DMS114 treated with DMSO at 0.1 percent for 48 hours (cell line): ENCODE results near the gene TSEN2.

ENCODE experiments used
- DNase-seq: peaks from one replicate; lab custom pipeline; 2025; ENCODE audit not compliant: unreplicated experiment; lab: John Stamatoyannopoulos, UW

Gene TSEN2

GRCh38 chr3:12545473-12545791, 61.2 kb downstream of the TSEN2 start, which contains the start of gene MKRN2OS:
MKRN2OS (minus strand) TSS chr3:12545499; CDS start chr3:12545464, 35 bp downstream.
- DNase-seq, result no peak

- DNase-seq, result no peak
Observed at GRCh38 chr3:12549971-12550760, 65.9 kb downstream of the TSEN2 start.

- peak; percentile 72 for DNase-seq
Observed at GRCh38 chr3:12553921-12554391, 69.7 kb downstream of the TSEN2 start.

- no peak for DNase-seq
Observed at GRCh38 chr3:12556314-12556689, 72.0 kb downstream of the TSEN2 start.

GRCh38 chr3:12556690-12557472, 72.6 kb downstream of the TSEN2 start, which contains the start of gene MKRN2:
MKRN2 (plus strand) TSS chr3:12557087; CDS start chr3:12557151, 64 bp downstream.
- DNase-seq, result peak; percentile 58

- no peak for DNase-seq
Observed at GRCh38 chr3:12557473-12558100, 73.3 kb downstream of the TSEN2 start.

- no peak for DNase-seq
Observed at GRCh38 chr3:12558706-12559105, 74.4 kb downstream of the TSEN2 start.

- DNase-seq, result no peak
Observed at GRCh38 chr3:12559520-12559919, 75.2 kb downstream of the TSEN2 start.

- no peak for DNase-seq
Observed at GRCh38 chr3:12560505-12561190, 76.4 kb downstream of the TSEN2 start.

- no peak for DNase-seq
Observed at GRCh38 chr3:12561397-12561796, 77.1 kb downstream of the TSEN2 start.

GRCh38 chr3:12562451-12562850, 78.2 kb downstream of the TSEN2 start:
- no peak for DNase-seq

GRCh38 chr3:12566976-12567375, 82.7 kb downstream of the TSEN2 start:
- no peak for DNase-seq

GRCh38 chr3:12568747-12569146, 84.5 kb downstream of the TSEN2 start:
- DNase-seq, result no peak

- DNase-seq, result no peak
Observed at GRCh38 chr3:12569836-12570235, 85.6 kb downstream of the TSEN2 start.

- no peak for DNase-seq
Observed at GRCh38 chr3:12571986-12572385, 87.7 kb downstream of the TSEN2 start.

GRCh38 chr3:12574131-12574530, 89.9 kb downstream of the TSEN2 start:
- DNase-seq, result no peak

GRCh38 chr3:12574661-12575060, 90.4 kb downstream of the TSEN2 start:
- no peak for DNase-seq

- no peak for DNase-seq
Observed at GRCh38 chr3:12577379-12577778, 93.1 kb downstream of the TSEN2 start.

GRCh38 chr3:12578742-12579141, 94.5 kb downstream of the TSEN2 start:
- DNase-seq, result no peak

- no peak for DNase-seq
Observed at GRCh38 chr3:12579456-12579855, 95.2 kb downstream of the TSEN2 start.

GRCh38 chr3:12579905-12580304, 95.6 kb downstream of the TSEN2 start:
- DNase-seq, result no peak
